Measurements from ENCODE around the gene ADK.

The ADK gene

GRCh38 chr10:74624501-74624900 lies 473.5 kb downstream of the ADK start:
- no peak for DNase-seq

GRCh38 chr10:74628136-74628535 lies 477.1 kb downstream of the ADK start:
- DNase-seq, result no peak

- DNase-seq, result no peak
These were observed 484.0 kb downstream of the ADK start for GRCh38 chr10:74634995-74635536.

- no peak for DNase-seq
These were observed 484.6 kb downstream of the ADK start for GRCh38 chr10:74635655-74636054.

- no peak for DNase-seq
These were observed 486.7 kb downstream of the ADK start for GRCh38 chr10:74637685-74638084.

- DNase-seq, result no peak
These were observed 489.3 kb downstream of the ADK start for GRCh38 chr10:74640134-74640921.

- DNase-seq, result no peak
These were observed 490.6 kb downstream of the ADK start for GRCh38 chr10:74641659-74642058.

GRCh38 chr10:74642901-74643595 lies 492.0 kb downstream of the ADK start:
- DNase-seq, result no peak

- no peak for DNase-seq
These were observed 492.6 kb downstream of the ADK start for GRCh38 chr10:74643596-74643975.

- DNase-seq, result no peak
These were observed 493.7 kb downstream of the ADK start for GRCh38 chr10:74644738-74645137.

GRCh38 chr10:74645692-74646091 lies 494.7 kb downstream of the ADK start:
- no peak for DNase-seq

GRCh38 chr10:74650613-74651012 lies 499.6 kb downstream of the ADK start:
- no peak for DNase-seq

GRCh38 chr10:74651565-74651964 lies 500.5 kb downstream of the ADK start:
- no peak for DNase-seq

- no peak for DNase-seq
These were observed 501.6 kb downstream of the ADK start for GRCh38 chr10:74652664-74653063.

GRCh38 chr10:74658511-74658910 lies 507.5 kb downstream of the ADK start:
- no peak for DNase-seq

- no peak for DNase-seq
These were observed 511.6 kb downstream of the ADK start for GRCh38 chr10:74662635-74663034.

- no peak for DNase-seq
These were observed 518.2 kb downstream of the ADK start for GRCh38 chr10:74669210-74669609.

- DNase-seq, result no peak
These were observed 520.7 kb downstream of the ADK start for GRCh38 chr10:74671716-74672115.

- DNase-seq, result no peak
These were observed 521.6 kb downstream of the ADK start for GRCh38 chr10:74672430-74673165.

GRCh38 chr10:74674927-74675326 lies 523.9 kb downstream of the ADK start:
- DNase-seq, result no peak

- no peak for DNase-seq
These were observed 524.5 kb downstream of the ADK start for GRCh38 chr10:74675484-74675883.

- DNase-seq, result no peak
These were observed 526.9 kb downstream of the ADK start for GRCh38 chr10:74677951-74678350.

- DNase-seq, result no peak
These were observed 531.1 kb downstream of the ADK start for GRCh38 chr10:74681917-74682627.

Data from T-helper 1 cell (primary cell).